SK-N-MC (cell line): ENCODE results near the gene PLXNA4.

Experiments
- DNase-seq: peaks from one replicate; pipeline ENCODE4 v3.0.0-alpha.2; 2011; ENCODE audit warnings: low read depth, low spot score
- H3K27ac ChIP-seq: fragments of 200-600 bp; sonication (generic); 2 replicates; pipeline ENCODE4 v1.5.1; 2016; ENCODE audit warnings: mixed run types
- H3K36me3 ChIP-seq: fragments of 200-600 bp; sonication (generic); 2 replicates; pipeline ENCODE4 v1.6.1; 2017; ENCODE audit warnings: antibody characterized with exemption, low read length, mixed read lengths; ENCODE audit not compliant: insufficient read depth
- H3K4me3 ChIP-seq: fragments of 200-600 bp; sonication (generic); 2 replicates; pipeline ENCODE4 v1.5.1; 2016
- H3K9ac ChIP-seq: fragments of 200-600 bp; sonication (generic); 2 replicates; pipeline ENCODE4 v1.8.0; 2017; ENCODE audit warnings: mixed run types, mixed read lengths; ENCODE audit not compliant: insufficient read length
- H3K9me3 ChIP-seq: fragments of 200-600 bp; sonication (generic); 2 replicates; pipeline ENCODE4 v1.6.1; 2017; ENCODE audit warnings: low read depth, mild to moderate bottlenecking, antibody characterized with exemption, low read length, moderate library complexity, mixed read lengths
- EZH2 ChIP-seq: fragments of 200-600 bp; sonication (generic); IDR thresholded peaks from one replicate; pipeline ENCODE4 v1.6.1; 2017; ENCODE audit warnings: antibody characterized with exemption
- FOXP2 ChIP-seq: optimal IDR thresholded peaks from 2 replicates; pipeline ENCODE3; 2011; ENCODE audit warnings: mild to moderate bottlenecking, moderate library complexity; ENCODE audit not compliant: insufficient read depth; ENCODE audit errors: extremely low read length, control extremely low read depth
- POLR2AphosphoS5 ChIP-seq: IDR thresholded peaks from 2 replicates; pipeline ENCODE4 v1.6.1; 2012; ENCODE audit warnings: mild to moderate bottlenecking, low read depth, low read length, borderline replicate concordance

Gene PLXNA4

DNA sequence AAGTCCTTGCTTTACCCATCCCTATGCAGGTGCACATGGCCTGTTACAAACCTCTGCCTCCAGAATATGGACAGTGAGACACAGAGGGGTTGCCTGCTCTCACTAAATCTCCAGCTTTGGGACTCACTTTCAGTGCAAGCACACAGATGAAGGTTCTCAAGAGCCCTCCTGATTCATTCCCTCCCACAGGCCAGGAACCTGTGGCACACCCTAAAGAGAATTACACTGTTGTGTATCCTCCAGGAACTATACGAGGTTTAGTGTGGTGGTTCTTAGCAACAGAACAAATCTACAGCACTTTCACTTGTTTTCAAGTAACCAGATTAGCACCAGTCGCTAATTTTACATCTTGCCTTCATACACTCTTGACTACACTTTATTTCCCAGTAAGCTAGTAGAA lies 192.3 kb downstream of the PLXNA4 start:
- no peak overlapping the region for H3K27ac ChIP-seq
- TF ChIP-seq EZH2: no peak
- no peak for TF ChIP-seq POLR2AphosphoS5
- TF ChIP-seq FOXP2: no peak
- H3K36me3 ChIP-seq: no peaks in the 10 kb centered on the region
- no peak overlapping the region for H3K9ac ChIP-seq
- H3K9me3 ChIP-seq: no peaks in the 10 kb centered on the region
- H3K4me3 ChIP-seq: no peak overlapping the region
- DNase-seq: no peak

DNA sequence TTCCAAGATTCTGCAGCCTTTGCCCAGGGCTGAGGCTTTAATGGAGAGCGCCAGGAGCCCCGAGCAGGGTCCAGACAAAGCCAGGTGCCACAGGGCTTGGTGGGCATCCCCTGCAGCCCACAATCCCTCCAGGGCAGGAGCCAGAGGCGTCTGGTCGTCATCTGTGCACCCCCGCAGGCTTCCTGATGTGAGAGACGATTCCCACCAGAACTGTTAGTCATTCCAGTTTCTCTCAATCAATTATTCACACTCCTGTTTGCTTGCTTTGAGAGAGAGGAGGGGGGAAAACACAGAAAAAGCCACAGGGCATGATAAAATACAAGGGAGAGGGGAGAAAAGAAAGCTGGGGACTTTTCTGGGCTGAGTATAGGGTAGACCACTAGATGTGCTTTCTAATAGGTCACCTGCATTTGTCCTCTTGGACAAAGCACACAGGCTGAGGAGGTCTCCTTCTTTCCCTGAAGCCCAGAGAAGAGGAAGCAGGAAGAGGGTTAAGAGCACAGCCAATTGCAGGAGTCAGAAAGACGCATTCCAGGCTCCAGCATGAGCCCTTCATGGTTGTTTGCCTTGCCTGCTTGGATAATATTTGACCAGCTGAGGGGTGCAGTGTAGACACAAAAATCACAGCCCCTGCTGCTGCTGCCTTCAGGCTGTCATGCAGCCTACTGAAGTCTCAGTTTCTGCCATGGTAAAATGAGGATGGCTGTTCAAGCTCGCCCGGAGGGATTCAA lies 194.4 kb downstream of the PLXNA4 start:
- no peak for DNase-seq
- no peaks in the 10 kb centered on the region for H3K9me3 ChIP-seq
- H3K36me3 ChIP-seq: no peaks in the 10 kb centered on the region
- no peak overlapping the region for H3K27ac ChIP-seq
- TF ChIP-seq POLR2AphosphoS5: no peak
- no peak for TF ChIP-seq EZH2
- no peak for TF ChIP-seq FOXP2
- H3K9ac ChIP-seq: no peak overlapping the region
- no peak overlapping the region for H3K4me3 ChIP-seq

DNA sequence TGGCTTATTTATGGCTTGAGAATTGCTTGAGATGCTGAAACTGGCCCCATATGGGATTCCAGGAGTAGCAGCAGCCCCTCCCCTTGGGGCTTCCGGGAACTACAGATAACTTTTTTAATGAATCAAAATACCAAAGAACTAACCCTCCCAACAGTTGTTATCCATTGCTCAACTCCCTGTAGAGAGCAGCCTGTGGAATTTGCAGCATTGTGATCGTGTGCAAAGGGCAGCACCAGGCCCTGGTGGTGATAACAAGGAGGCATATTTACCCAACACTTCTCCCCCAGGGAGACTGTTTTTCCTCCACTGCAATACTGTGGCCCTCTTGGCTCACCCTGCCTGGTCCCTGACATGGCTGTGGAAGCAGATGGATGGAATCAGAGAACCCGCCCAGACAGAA lies 196.2 kb downstream of the PLXNA4 start:
- Histone ChIP-seq H3K4me3 (no peak overlapping the region), H3K36me3 (no peaks in the 10 kb centered on the region), H3K27ac (no peak overlapping the region), H3K9ac (no peak overlapping the region), H3K9me3 (no peaks in the 10 kb centered on the region)
- no peak for TF ChIP-seq POLR2AphosphoS5
- no peak for TF ChIP-seq FOXP2
- DNase-seq: no peak

DNA sequence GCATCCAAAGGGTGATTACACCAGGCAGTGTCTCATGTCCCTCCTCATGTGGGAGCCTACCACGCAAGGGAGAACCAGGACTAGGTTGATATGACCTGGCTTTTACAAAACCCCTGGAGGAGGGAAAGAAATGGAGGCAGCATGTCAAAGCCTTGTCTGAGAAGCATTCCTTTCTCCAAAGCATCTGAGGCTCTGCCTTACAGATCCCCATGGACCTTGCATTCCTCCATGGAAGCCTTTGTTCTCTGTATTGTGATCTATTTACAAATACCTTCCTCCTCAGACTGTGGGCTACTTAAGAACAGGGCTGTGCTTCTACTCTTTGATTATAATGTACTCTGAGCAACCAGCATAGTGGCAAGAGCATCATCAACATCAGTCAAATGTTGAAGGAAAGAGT lies 197.0 kb downstream of the PLXNA4 start:
- TF ChIP-seq POLR2AphosphoS5 (no peak), FOXP2 (no peak), EZH2 (no peak)
- Histone ChIP-seq H3K4me3 (no peak overlapping the region), H3K9ac (no peak overlapping the region), H3K36me3 (no peaks in the 10 kb centered on the region), H3K27ac (no peak overlapping the region), H3K9me3 (no peaks in the 10 kb centered on the region)
- DNase-seq: no peak

DNA sequence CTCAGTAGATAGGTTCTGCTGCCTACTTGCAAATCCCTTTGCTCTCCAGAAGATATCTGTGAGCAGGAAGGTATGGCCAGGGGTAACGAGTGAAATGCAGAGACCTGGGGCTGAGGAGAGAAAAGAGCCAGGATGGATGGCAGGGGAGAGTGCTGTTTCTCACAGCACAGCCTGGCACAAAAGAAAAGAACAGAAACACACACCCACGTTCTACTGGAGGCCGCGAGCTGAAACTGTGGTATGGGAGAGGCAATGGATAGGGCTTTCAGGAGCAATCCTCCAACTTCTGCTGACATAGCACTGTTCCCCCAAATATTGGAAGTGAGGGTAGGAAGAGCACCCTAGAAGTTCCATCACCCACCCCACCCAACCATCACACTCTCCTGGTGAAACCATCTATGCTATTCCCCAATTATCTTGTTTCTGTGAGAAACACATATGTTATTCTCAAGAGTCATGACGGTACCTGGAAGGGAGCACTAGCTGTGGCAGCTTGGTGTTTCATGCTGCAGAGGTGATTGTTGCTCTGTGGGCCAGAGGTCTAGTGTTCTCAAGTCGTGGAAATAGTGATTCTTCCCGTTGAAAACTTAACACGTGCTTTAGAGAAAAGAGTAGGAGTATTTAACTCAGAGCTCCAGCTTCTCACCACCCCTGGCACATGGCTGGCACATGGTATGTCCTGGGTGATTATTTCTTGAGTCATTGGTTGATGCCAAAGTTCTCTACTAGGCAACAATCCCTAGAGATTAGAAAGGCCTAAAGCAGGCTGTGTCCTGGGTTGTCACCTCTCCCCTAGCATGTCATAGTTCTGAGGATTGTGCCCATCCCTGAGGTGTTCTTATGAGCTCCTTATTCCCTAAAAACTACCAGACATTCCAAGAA lies 198.3 kb downstream of the PLXNA4 start:
- Histone ChIP-seq H3K36me3 (no peaks in the 10 kb centered on the region), H3K4me3 (no peak overlapping the region), H3K9ac (no peak overlapping the region), H3K9me3 (no peaks in the 10 kb centered on the region), H3K27ac (no peak overlapping the region)
- TF ChIP-seq EZH2: no peak
- no peak for TF ChIP-seq FOXP2
- TF ChIP-seq POLR2AphosphoS5: no peak
- no peak for DNase-seq

DNA sequence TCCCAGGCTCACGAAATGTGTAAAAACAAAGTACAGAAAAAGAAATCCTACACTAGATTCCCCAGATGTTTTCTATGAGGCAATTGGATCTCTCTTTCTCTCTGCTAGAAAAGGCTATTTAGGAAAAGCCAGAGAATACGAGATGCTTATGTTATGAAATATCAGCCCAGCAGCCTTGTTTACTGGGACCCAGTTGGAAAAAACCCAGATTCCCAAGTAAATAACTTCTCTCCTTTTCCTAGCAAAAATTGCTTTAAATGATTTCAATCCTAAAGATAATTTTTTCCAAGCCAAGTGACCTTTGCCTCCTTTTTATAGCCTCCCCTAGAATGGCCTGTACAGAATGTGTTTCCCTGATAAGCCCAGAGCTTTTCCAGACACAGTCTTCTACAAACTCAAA lies 199.3 kb downstream of the PLXNA4 start:
- no peaks in the 10 kb centered on the region for H3K9me3 ChIP-seq
- DNase-seq: no peak
- no peak overlapping the region for H3K4me3 ChIP-seq
- H3K9ac ChIP-seq: no peak overlapping the region
- TF ChIP-seq EZH2 (no peak), FOXP2 (no peak), POLR2AphosphoS5 (no peak)
- no peak overlapping the region for H3K27ac ChIP-seq
- no peaks in the 10 kb centered on the region for H3K36me3 ChIP-seq

DNA sequence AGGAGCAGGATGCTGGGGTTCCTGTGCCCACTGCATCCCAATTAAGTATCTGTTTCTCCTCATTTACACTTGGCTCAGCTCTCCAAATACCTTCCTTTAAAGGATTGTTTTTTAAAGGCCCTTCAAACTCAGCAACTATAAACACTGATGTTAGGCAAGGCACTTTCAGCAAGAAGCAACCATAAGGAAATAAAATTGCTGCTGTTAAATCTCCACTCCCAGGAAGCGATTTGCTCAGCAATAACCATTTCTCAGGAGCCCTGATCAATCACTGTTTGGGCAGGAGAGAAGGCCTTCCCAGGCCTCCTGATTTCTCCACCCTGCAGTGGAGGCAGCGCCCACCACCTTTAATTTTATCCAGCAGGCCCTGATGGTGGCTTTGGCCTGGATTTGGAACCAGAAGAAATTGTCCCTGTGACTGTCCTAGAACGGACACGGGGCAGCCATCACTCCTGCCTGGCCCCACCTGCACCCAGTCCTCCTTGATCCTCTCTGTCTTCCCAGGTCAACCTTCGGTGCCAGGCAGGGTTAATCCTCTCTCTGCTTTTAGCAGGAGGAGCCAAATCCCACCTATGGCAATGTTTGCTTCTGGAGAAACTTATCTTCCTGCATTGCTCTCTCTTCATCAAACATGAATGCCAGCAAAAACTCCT lies 199.8 kb downstream of the PLXNA4 start:
- H3K9ac ChIP-seq: no peak overlapping the region
- no peak overlapping the region for H3K27ac ChIP-seq
- no peak for DNase-seq
- no peaks in the 10 kb centered on the region for H3K36me3 ChIP-seq
- TF ChIP-seq EZH2 (no peak), POLR2AphosphoS5 (no peak), FOXP2 (no peak)
- no peak overlapping the region for H3K4me3 ChIP-seq
- no peaks in the 10 kb centered on the region for H3K9me3 ChIP-seq

DNA sequence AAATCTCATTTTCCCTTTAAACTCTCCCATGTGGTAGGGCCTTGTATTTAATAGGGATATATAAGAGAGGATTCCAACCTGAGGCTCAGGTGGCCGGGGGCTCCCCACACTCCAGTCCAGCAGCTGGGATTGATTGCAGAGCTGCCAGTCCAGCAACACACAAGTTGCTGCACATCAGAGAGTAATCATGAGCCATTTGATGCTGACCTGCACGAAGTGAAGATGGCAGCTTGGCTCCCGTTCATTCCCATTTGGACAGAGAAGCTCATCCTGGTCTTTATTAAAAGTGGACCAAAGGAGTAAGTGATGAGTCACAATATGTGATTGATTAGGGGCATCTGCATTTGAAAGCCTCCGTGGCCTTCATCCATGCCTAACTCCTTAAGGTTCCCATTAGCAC lies 202.4 kb downstream of the PLXNA4 start:
- Histone ChIP-seq H3K9ac (no peak overlapping the region), H3K36me3 (no peaks in the 10 kb centered on the region), H3K4me3 (no peak overlapping the region), H3K9me3 (no peaks in the 10 kb centered on the region), H3K27ac (no peak overlapping the region)
- no peak for TF ChIP-seq POLR2AphosphoS5
- no peak for TF ChIP-seq FOXP2
- no peak for TF ChIP-seq EZH2
- DNase-seq: no peak
